Measurements from ENCODE around the gene FDX1. TPM values are rescaled to one million over a fixed set of nuclear protein-coding genes. Genes with fewer than 3 reads are reported as not detected.

FDX1 gene
- total and polyA plus RNA-seq, 4 donors: 11.0 to 16.2 (median 14.5) TPM

DNA sequence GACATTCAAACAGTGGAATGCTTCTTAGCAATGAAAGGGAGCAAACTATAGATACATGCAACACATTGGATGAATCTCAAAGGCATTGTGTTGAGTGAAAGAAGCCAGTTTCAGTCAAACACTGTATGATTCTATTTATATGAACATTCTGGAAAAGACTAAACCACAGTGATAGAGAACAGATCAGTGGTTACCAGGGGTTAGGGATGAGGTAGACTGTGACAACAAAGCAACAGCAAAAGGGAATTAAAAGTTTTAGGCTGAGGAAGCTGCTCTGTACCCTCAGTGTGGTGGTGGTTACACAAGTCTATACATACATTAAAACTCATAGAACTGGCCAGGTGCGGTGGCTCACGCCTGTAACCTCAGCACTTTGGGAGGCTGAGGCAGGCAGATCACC, 23.0 kb downstream of the FDX1 start:
- H3K27me3 ChIP-seq (ENCODE audit: control insufficient read depth in 3 of 3, insufficient read depth in 3 of 3, low read length in 2 of 3): no peaks in the 10 kb centered on the region

DNA sequence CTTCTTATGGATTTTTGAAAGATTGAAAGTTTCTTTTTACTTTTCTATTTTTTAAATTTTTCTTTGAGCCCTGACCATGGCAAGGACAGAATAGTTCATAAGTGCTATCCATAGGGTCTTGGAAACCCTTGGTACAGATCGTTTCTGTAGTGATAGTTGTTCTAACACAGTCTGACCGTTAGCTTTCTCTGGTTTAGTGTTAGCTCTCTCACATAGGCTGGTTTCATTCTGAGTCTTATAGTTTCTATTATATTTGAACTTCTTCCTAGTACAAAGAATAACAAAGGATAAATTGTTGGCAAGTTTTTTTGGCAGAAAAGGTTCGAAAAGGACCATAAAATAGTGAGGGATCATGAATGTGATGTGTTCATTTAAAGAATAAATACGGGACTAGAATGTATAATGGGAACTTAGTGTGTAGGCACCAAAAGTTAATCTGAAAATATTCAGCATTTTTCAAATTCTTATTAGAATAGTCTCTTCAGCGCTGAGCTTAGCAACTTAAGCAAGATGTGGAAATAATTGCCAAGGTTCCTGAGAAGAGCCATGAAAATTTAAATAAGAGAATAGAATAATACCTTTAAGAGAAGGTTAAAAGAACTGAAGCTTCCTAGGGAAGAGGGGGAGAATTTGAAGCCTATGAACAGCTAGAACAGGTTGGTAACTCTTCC, 24.1 kb downstream of the FDX1 start:
- H3K4me1 ChIP-seq (ENCODE audit: control insufficient read depth in 5 of 5, insufficient read depth in 5 of 5, low read length in 5 of 5): peaks cover 0 to 4% (median 0%) of the 10 kb centered on the region in 5 donors
- no peaks in the 10 kb centered on the region for H3K9me3 ChIP-seq (ENCODE audit: control insufficient read depth in 4 of 4, insufficient read depth in 3 of 4, low read length in 3 of 4)
- 75 to 79% methylated on average over 5 of the region's 5 CpGs for WGBS, 2 donors
- no peak for ATAC-seq (ENCODE audit: insufficient read depth, low FRiP score)
- DNase-seq: no peak
- no peak overlapping the region for H3K27ac ChIP-seq (ENCODE audit: low read depth in 1 of 2, low read length in 1 of 2)
- no peak overlapping the region for H3K4me3 ChIP-seq
- no peak overlapping the region for H3K9ac ChIP-seq (ENCODE audit: insufficient read depth in 1 of 2, low read length in 2 of 2)
- peaks cover 0 to 7% (median under 1%) of the 10 kb centered on the region in 4 donors for H3K36me3 ChIP-seq (ENCODE audit: control insufficient read depth in 4 of 4, insufficient read depth in 4 of 4, low read length in 4 of 4)
- H3K27me3 ChIP-seq (ENCODE audit: control insufficient read depth in 3 of 3, insufficient read depth in 3 of 3, low read length in 2 of 3): no peaks in the 10 kb centered on the region
- TF ChIP-seq, protein P1, sequence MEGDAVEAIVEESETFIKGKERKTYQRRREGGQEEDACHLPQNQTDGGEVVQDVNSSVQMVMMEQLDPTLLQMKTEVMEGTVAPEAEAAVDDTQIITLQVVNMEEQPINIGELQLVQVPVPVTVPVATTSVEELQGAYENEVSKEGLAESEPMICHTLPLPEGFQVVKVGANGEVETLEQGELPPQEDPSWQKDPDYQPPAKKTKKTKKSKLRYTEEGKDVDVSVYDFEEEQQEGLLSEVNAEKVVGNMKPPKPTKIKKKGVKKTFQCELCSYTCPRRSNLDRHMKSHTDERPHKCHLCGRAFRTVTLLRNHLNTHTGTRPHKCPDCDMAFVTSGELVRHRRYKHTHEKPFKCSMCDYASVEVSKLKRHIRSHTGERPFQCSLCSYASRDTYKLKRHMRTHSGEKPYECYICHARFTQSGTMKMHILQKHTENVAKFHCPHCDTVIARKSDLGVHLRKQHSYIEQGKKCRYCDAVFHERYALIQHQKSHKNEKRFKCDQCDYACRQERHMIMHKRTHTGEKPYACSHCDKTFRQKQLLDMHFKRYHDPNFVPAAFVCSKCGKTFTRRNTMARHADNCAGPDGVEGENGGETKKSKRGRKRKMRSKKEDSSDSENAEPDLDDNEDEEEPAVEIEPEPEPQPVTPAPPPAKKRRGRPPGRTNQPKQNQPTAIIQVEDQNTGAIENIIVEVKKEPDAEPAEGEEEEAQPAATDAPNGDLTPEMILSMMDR (IDR thresholded peaks at IDR 0.05; ENCODE audit: control extremely low read depth, extremely low read depth): no peak

More for the DNA sequence above, 23.0 kb downstream of the FDX1 start:
- peaks cover 0 to 1% (median 0%) of the 10 kb centered on the region in 4 donors for H3K36me3 ChIP-seq (ENCODE audit: control insufficient read depth in 4 of 4, insufficient read depth in 4 of 4, low read length in 4 of 4)
- WGBS, 2 donors: 96 to 100% methylated on average over 2 of the region's 2 CpGs
- ATAC-seq (ENCODE audit: insufficient read depth, low FRiP score) (no peak), DNase-seq (no peak)
- H3K27ac ChIP-seq (ENCODE audit: low read depth in 1 of 2, low read length in 1 of 2): no peak overlapping the region
- TF ChIP-seq, protein P1 (IDR thresholded peaks at IDR 0.05; ENCODE audit: control extremely low read depth, extremely low read depth): no peak
- no peaks in the 10 kb centered on the region for H3K9me3 ChIP-seq (ENCODE audit: control insufficient read depth in 4 of 4, insufficient read depth in 3 of 4, low read length in 3 of 4)
- no peak overlapping the region for H3K9ac ChIP-seq (ENCODE audit: insufficient read depth in 1 of 2, low read length in 2 of 2)
- H3K4me1 ChIP-seq (ENCODE audit: control insufficient read depth in 5 of 5, insufficient read depth in 5 of 5, low read length in 5 of 5): peaks cover 0 to 14% (median 0%) of the 10 kb centered on the region in 5 donors
- no peak overlapping the region for H3K4me3 ChIP-seq

DNA sequence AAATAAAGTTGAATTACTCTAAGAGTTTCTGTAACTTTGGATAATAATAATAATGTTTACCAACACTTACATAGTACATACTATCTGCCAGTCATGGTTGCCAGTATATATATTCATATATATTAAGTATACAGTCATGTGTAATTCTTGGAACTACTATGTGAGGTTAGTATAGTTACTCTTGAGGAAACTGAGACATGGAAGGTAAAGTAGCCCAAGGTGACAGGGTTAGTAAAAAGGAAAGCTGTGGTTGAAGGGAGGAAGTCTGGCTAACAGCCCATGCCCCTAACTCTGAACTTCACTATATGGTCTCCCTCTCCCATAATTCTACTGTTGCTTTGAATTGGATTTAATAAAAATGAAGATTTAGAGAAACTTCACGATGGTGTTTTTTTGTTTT, 24.9 kb downstream of the FDX1 start:
- H3K27me3 ChIP-seq (ENCODE audit: control insufficient read depth in 3 of 3, insufficient read depth in 3 of 3, low read length in 2 of 3): no peaks in the 10 kb centered on the region
- H3K27ac ChIP-seq (ENCODE audit: low read depth in 1 of 2, low read length in 1 of 2): no peak overlapping the region
- no peak overlapping the region for H3K4me3 ChIP-seq
- H3K9ac ChIP-seq (ENCODE audit: insufficient read depth in 1 of 2, low read length in 2 of 2): no peak overlapping the region
- ATAC-seq (ENCODE audit: insufficient read depth, low FRiP score) (no peak), DNase-seq (no peak)
- TF ChIP-seq, protein P1 (IDR thresholded peaks at IDR 0.05; ENCODE audit: control extremely low read depth, extremely low read depth): no peak
- H3K9me3 ChIP-seq (ENCODE audit: control insufficient read depth in 4 of 4, insufficient read depth in 3 of 4, low read length in 3 of 4): no peaks in the 10 kb centered on the region
- peaks cover 0 to 11% (median 2%) of the 10 kb centered on the region in 4 donors for H3K36me3 ChIP-seq (ENCODE audit: control insufficient read depth in 4 of 4, insufficient read depth in 4 of 4, low read length in 4 of 4)
- WGBS, 2 donors: 35 to 81% methylated on average over 1 of the region's 1 CpG
- no peaks in the 10 kb centered on the region for H3K4me1 ChIP-seq (ENCODE audit: control insufficient read depth in 5 of 5, insufficient read depth in 5 of 5, low read length in 5 of 5)
